Measurements from ENCODE around the gene PDE5A. TPM values are rescaled to one million over a fixed set of nuclear protein-coding genes. Genes with fewer than 3 reads are reported as not detected.

PDE5A gene
- total and polyA plus RNA-seq, 12 donors, result 1.5 to 17.4 (median 9.9) TPM

DNA sequence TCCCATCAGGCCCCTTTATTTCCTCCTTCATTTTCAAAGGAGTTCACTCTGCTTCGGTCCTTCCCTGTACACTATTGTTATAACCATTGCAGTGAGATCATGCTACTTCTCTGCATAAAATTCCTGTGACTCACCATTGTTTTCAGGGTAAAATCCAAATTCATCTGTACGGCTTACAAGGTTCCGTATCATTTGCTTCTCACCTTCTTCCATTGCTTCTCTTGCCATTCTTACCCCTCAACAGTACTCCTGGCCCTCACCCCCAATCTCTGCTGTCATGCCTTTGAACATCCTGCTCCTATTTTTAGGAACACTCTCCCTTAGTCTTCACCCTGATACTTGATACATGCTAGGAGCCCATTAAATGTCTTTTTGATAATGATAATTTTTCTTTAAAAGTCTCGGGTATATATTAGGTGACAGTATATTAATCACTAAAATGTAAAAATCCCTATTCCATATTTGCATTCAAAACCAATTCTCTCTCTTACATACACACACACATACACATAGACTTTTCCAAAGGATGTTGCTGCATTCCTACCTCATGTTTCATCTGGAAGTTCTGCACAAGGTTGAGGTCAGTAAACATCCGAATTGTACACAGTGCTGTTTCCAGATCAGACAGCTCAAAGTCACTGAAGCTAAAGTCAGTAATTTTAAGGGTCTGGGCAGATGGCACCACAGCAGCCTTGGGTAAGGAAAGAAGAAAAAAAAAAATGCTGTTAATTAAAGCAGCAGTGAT, 103.4 kb downstream of the PDE5A start:
- 71 to 78% methylated on average over 5 of the region's 5 CpGs for WGBS, 2 donors
- DNase-seq, result no peak
- no peak overlapping the region for H3K4me3 ChIP-seq
- intact Hi-C loops (cut with DNase I), result no loop called here
- no peaks in the 10 kb centered on the region for H3K9me3 ChIP-seq
- peaks cover 0 to 73% (median 4%) of the 10 kb centered on the region in 9 donors for H3K36me3 ChIP-seq
- no peaks in the 10 kb centered on the region for H3K27me3 ChIP-seq
- peak in 1 of 8 donors; percentile 47 for ATAC-seq
- peaks cover 0 to 17% (median 0%) of the 10 kb centered on the region in 9 donors for H3K4me1 ChIP-seq
- H3K27ac ChIP-seq, result no peak overlapping the region
- TF ChIP-seq, protein P1, sequence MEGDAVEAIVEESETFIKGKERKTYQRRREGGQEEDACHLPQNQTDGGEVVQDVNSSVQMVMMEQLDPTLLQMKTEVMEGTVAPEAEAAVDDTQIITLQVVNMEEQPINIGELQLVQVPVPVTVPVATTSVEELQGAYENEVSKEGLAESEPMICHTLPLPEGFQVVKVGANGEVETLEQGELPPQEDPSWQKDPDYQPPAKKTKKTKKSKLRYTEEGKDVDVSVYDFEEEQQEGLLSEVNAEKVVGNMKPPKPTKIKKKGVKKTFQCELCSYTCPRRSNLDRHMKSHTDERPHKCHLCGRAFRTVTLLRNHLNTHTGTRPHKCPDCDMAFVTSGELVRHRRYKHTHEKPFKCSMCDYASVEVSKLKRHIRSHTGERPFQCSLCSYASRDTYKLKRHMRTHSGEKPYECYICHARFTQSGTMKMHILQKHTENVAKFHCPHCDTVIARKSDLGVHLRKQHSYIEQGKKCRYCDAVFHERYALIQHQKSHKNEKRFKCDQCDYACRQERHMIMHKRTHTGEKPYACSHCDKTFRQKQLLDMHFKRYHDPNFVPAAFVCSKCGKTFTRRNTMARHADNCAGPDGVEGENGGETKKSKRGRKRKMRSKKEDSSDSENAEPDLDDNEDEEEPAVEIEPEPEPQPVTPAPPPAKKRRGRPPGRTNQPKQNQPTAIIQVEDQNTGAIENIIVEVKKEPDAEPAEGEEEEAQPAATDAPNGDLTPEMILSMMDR (IDR thresholded peaks at IDR 0.05), result no peak

DNA sequence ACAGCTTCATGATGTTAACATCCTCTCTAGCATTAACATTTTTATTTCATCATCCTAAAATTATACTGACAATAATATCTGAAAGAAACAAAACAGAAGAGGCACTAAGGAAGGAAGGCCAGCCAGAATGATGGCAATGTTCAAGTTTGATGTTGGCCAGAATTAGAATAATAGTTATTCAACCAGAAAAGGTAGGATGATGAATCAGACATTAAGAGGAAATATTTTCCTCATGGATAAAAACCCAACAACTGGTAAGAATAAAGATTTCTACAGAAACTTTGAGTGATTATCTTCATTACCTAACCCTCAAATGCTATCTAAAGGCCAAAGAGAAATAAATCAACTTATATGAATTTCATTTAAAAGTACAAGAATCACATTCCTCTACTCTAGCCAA, 105.2 kb downstream of the PDE5A start:
- H3K9me3 ChIP-seq, result no peaks in the 10 kb centered on the region
- H3K27me3 ChIP-seq, result no peaks in the 10 kb centered on the region
- H3K36me3 ChIP-seq, result peaks cover 0 to 73% (median 4%) of the 10 kb centered on the region in 9 donors
- DNase-seq (no peak), ATAC-seq (no peak)
- peaks cover 0 to 25% (median 1%) of the 10 kb centered on the region in 9 donors for H3K4me1 ChIP-seq
- no peak overlapping the region for H3K27ac ChIP-seq
- no peak overlapping the region for H3K4me3 ChIP-seq
- TF ChIP-seq, protein P1 (IDR thresholded peaks at IDR 0.05), result no peak
- intact Hi-C loops (cut with DNase I), result no loop called here

DNA sequence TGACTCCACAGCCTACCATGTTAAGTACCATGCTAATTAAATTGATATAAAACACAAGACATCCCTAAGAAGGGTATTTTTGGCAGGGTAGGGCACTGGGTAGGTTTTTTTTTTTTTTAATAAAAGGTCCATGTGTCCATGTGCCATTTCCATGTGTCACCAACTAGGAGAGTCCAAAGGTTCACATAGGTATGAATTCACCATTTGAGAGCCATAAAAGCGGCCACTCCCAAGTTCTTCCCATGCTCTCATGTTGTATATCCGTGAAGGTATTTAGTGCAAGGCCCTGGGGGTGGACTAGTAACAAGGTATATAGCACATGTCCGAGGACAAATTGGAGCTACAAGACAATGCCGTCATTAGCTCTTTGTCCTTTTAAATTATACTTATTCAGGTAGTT, 107.3 kb downstream of the PDE5A start:
- peaks cover 0 to 94% (median 11%) of the 10 kb centered on the region in 9 donors for H3K36me3 ChIP-seq
- WGBS, 2 donors, result 95 to 99% methylated on average over 4 of the region's 4 CpGs
- no peaks in the 10 kb centered on the region for H3K27me3 ChIP-seq
- TF ChIP-seq, protein P1 (IDR thresholded peaks at IDR 0.05), result no peak
- ATAC-seq (no peak), DNase-seq (no peak)
- no peak overlapping the region for H3K27ac ChIP-seq
- intact Hi-C loops (cut with DNase I), result no loop called here
- H3K4me1 ChIP-seq, result peaks cover 0 to 33% (median 12%) of the 10 kb centered on the region in 9 donors
- H3K4me3 ChIP-seq, result no peak overlapping the region
- no peaks in the 10 kb centered on the region for H3K9me3 ChIP-seq

DNA sequence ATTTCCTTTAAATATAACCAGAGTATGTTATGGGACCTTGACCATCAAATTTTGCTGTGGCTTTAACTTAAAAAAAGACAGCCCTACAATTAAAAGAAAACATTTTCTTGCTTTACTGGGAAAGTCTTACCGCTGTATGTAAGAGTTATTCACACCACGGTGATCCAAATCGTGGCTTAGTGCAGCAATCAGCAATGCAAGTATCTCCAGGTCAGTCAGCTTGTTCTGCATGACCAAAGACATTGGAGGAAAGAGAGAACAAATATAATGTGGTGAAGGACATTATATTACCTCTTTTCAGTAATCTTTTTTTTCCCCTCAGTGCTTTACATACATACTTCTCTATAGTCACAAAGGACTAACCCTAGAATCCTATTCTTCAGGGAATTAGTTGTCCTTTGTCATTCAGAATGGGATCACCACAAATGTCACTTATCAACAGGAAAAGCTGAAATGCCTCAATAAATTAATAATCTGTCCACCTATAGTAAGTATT, 109.6 kb downstream of the PDE5A start:
- 78 to 81% methylated on average over 3 of the region's 3 CpGs for WGBS, 2 donors
- peak overlapping the region in 9 of 10 donors; percentile 7 to 73 (median 51) for H3K27ac ChIP-seq
- TF ChIP-seq, protein P1 (IDR thresholded peaks at IDR 0.05), result no peak
- H3K4me1 ChIP-seq, result peaks cover 0 to 37% (median 12%) of the 10 kb centered on the region in 9 donors
- peaks cover 0 to 100% (median 27%) of the 10 kb centered on the region in 9 donors for H3K36me3 ChIP-seq
- no peaks in the 10 kb centered on the region for H3K9me3 ChIP-seq
- DNase-seq (no peak), ATAC-seq (no peak)
- no peak overlapping the region for H3K4me3 ChIP-seq
- intact Hi-C loops (cut with DNase I), result no loop called here
- no peaks in the 10 kb centered on the region for H3K27me3 ChIP-seq
